Measurements from ENCODE around the gene ACTL7A. TPM values are rescaled to one million over a fixed set of nuclear protein-coding genes. Genes with fewer than 3 reads are reported as not detected.

The ACTL7A gene
- total RNA-seq, 3 donors from 2014 or later, result not detected

DNA sequence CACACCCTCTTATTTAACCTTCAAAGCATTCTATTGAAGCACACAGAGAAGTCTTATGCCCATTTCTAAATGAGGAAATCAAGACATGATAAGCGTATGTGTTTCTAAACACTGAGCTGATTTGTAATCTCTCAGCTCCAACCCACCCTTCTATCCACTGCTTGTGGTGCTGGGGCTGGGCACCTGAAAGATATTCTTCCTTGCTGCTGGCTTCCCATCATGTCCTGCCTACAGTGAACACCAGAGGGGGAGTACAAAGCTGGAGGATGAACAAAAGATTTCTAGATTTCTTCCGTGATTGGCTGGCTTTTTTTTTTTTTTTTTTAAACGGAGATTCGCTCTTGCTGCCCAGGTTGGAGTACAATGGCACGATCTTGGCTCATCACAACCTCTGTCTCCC lies 14.4 kb downstream of the ACTL7A start:
- Histone ChIP-seq H3K27me3 (no peaks in the 10 kb centered on the region), H3K36me3 (peaks cover 15% of the 10 kb centered on the region), H3K9me3 (no peaks in the 10 kb centered on the region), H3K4me1 (no peaks in the 10 kb centered on the region), H3K4me3 (no peak overlapping the region), H3K27ac (no peak overlapping the region)
- no peak for TF ChIP-seq POLR2A (IDR thresholded peaks at IDR 0.05)
- intact Hi-C loops (cut with DNase I; ENCODE audit: low total_unique reads), result no loop called here
- no peak for DNase-seq (ENCODE audit: low spot score in 2 of 2)

DNA sequence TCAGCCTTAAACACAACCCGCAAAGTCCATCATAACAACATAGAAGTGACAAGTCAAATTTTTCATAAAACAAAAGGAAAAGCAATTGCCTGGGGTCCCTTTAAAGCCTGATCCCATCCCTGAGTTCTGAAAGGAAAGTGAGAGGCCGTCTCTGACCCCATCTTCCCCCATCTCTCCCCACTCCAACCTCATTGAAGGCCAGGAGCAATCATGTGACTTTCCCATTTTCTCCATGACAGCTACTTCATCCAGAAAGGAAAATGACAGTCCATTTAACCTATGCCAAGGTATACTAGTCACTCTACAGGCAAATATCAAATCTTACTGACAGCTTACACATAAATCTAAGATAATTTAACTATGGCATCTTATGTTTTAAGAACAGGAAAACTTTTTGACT lies 15.5 kb downstream of the ACTL7A start:
- peaks cover 15% of the 10 kb centered on the region for H3K36me3 ChIP-seq
- intact Hi-C loops (cut with DNase I; ENCODE audit: low total_unique reads), result no loop called here
- no peaks in the 10 kb centered on the region for H3K27me3 ChIP-seq
- no peak for DNase-seq (ENCODE audit: low spot score in 2 of 2)
- H3K27ac ChIP-seq, result no peak overlapping the region
- no peaks in the 10 kb centered on the region for H3K9me3 ChIP-seq
- no peak for TF ChIP-seq POLR2A (IDR thresholded peaks at IDR 0.05)
- TF ChIP-seq, protein P1, sequence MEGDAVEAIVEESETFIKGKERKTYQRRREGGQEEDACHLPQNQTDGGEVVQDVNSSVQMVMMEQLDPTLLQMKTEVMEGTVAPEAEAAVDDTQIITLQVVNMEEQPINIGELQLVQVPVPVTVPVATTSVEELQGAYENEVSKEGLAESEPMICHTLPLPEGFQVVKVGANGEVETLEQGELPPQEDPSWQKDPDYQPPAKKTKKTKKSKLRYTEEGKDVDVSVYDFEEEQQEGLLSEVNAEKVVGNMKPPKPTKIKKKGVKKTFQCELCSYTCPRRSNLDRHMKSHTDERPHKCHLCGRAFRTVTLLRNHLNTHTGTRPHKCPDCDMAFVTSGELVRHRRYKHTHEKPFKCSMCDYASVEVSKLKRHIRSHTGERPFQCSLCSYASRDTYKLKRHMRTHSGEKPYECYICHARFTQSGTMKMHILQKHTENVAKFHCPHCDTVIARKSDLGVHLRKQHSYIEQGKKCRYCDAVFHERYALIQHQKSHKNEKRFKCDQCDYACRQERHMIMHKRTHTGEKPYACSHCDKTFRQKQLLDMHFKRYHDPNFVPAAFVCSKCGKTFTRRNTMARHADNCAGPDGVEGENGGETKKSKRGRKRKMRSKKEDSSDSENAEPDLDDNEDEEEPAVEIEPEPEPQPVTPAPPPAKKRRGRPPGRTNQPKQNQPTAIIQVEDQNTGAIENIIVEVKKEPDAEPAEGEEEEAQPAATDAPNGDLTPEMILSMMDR (IDR thresholded peaks at IDR 0.05), result no peak
- no peak for TF ChIP-seq POLR2AphosphoS5 (IDR thresholded peaks at IDR 0.05)
- H3K4me1 ChIP-seq, result no peaks in the 10 kb centered on the region
- H3K4me3 ChIP-seq, result no peak overlapping the region

DNA sequence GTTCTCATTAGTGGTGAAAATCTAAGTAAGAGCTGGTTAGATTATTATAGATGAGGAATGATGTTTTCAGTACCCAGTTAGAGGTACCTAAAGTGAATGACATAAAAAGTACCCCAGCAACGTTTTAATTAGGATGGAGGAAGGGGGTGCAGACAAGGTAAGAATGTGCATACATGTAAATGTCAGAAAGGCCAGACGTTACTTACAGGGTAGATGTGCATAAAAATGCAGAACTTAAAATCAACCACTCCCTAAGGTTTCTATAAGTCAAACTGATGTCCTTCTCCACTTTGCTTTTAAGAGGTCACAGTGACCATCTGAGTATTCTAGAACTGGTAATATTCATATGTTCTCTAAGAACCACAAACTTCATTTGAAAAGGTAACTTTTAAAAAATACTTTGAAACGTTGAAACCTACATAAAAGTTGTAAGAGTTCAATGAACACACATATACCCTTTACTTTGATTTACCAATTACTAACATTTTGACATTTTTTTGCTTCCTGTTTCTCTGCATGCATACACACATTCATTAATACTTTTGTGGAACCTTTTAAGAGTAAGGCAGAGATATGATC lies 18.8 kb downstream of the ACTL7A start:
- H3K36me3 ChIP-seq, result peaks cover 15% of the 10 kb centered on the region
- intact Hi-C loops (cut with DNase I; ENCODE audit: low total_unique reads), result no loop called here
- no peak for DNase-seq (ENCODE audit: low spot score in 2 of 2)
- no peak overlapping the region for H3K27ac ChIP-seq
- H3K27me3 ChIP-seq, result no peaks in the 10 kb centered on the region
- no peaks in the 10 kb centered on the region for H3K9me3 ChIP-seq
- H3K4me1 ChIP-seq, result no peaks in the 10 kb centered on the region
- TF ChIP-seq POLR2AphosphoS5 (IDR thresholded peaks at IDR 0.05) (no peak), POLR2A (IDR thresholded peaks at IDR 0.05) (no peak)
- H3K4me3 ChIP-seq, result no peak overlapping the region

DNA sequence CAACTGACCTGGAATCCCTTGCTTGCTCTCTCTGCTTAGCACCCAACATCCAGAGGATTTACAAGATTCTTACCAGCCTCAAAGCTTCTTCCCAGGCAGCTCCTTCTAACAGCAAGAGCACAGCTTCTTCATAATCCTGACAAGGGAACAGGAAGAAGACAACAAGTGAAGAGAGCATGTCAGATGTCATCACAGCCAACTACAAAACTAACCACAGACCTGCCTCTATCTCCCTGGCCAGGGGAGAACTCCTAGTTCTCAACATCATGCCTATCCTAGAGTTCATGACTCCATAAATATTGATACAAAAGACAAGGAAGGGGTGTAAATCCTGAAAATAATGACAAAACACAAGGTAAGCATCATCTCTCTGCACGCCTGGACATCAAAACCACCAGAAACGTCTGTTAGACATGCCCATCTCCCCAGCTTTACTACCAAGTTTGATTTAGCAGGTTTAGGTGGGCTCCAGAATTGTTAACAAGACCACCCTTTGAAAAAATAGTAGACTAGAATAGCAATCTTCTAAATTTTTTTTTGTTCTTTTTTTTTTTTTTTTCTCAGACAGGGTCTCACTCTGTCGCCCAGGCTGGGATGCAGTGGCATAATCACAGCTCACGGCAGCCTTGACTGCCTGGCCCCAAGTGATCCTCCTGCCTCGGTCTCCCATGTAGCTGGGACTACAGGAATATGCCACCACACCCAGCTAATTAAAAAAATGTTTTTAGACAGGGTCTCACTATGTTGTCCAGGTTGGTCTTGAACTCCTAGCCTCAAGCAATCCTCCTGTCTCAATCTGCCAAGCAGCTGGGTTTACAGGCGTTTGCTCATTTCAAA lies 20.2 kb downstream of the ACTL7A start:
- DNase-seq (ENCODE audit: low spot score in 2 of 2), result no peak
- Histone ChIP-seq H3K36me3 (peaks cover 15% of the 10 kb centered on the region), H3K4me1 (no peaks in the 10 kb centered on the region), H3K27ac (no peak overlapping the region), H3K27me3 (no peaks in the 10 kb centered on the region), H3K9me3 (no peaks in the 10 kb centered on the region), H3K4me3 (no peak overlapping the region)
- TF ChIP-seq, protein P1 (IDR thresholded peaks at IDR 0.05), result no peak
- no peak for TF ChIP-seq POLR2AphosphoS5 (IDR thresholded peaks at IDR 0.05)
- intact Hi-C loops (cut with DNase I; ENCODE audit: low total_unique reads), result no loop called here

DNA sequence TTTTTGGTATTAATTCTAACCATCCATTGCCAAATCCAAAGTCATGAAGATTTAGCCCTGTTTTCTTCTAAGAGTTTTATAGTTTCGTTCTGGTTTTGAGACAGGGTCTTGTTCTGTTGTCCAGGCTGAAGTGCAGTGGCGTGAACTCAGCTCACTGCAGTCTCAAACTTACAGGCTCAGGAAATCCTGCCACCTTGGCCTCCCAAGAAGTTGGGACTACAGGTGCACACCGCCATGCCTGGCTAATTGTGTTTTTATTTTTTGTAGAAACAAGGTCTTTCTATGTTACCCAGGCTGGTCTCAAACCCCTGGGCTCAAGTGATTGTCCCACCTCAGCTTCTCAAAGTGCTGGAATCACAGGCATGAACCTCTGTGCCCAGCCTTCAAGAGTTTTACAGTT lies 21.0 kb downstream of the ACTL7A start:
- DNase-seq (ENCODE audit: low spot score in 2 of 2), result no peak
- intact Hi-C loops (cut with DNase I; ENCODE audit: low total_unique reads), result no loop called here
- Histone ChIP-seq H3K36me3 (peaks cover 13% of the 10 kb centered on the region), H3K4me3 (no peak overlapping the region), H3K27ac (no peak overlapping the region), H3K4me1 (no peaks in the 10 kb centered on the region), H3K27me3 (no peaks in the 10 kb centered on the region), H3K9me3 (no peaks in the 10 kb centered on the region)
- TF ChIP-seq, protein P1 (IDR thresholded peaks at IDR 0.05), result no peak
- no peak for TF ChIP-seq POLR2AphosphoS5 (IDR thresholded peaks at IDR 0.05)
- no peak for TF ChIP-seq POLR2A (IDR thresholded peaks at IDR 0.05)

DNA sequence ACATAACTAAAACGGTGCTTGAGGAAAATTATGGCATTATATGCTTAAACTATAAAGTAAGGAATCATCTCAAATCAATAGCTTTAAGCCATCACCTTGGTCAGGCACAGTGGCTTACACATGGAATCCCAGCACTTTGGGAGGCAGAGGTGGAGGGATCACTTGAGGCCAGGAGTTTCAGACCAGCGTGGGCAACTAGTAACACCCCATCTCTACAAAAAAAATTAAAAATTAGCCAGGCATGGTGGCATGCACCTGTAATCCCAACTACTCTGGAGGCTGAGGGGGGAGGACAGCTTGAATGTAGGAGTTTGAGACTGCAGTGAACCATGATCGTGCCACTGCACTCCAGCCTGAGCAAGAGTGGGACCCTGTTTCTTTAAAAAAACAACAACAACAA lies 22.6 kb downstream of the ACTL7A start:
- Histone ChIP-seq H3K9me3 (no peaks in the 10 kb centered on the region), H3K27ac (no peak overlapping the region), H3K4me3 (no peak overlapping the region), H3K4me1 (no peaks in the 10 kb centered on the region), H3K27me3 (no peaks in the 10 kb centered on the region), H3K36me3 (peaks cover 3% of the 10 kb centered on the region)
- TF ChIP-seq, protein P1 (IDR thresholded peaks at IDR 0.05), result no peak
- TF ChIP-seq POLR2AphosphoS5 (IDR thresholded peaks at IDR 0.05) (no peak), POLR2A (IDR thresholded peaks at IDR 0.05) (no peak)
- intact Hi-C loops (cut with DNase I; ENCODE audit: low total_unique reads), result no loop called here
- DNase-seq (ENCODE audit: low spot score in 2 of 2), result no peak
